ENCODE measurements around the gene PRKAB1.
"Not testable (repeated sequence)": the region's sequence is repeated elsewhere in the genome, so short reads cannot be mapped to it uniquely, and the experiment has no call there.

PRKAB1 gene

DNA sequence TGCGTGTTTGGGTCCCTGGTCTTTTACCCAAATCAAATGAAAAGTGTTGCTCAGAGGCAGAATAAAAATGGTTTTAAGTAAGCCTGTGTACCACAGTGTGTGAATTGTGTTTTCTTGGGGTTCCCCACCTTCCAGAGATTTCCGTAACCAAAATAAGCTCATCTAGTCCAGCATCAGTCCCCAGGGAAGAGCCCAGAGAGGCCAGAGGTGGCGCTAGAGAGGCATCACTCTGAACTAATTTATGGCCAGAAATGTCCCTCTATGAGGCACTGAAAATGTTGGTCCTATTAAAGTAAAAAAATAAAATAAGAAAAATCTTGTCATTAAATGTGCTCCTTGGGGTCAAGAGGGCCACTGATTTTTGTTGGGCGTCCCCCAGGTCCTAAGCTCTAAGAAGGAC, 24.9 kb upstream of the PRKAB1 start:
- Histone ChIP-seq H3K27me3 (ENCODE audit: control insufficient read depth, insufficient read depth, low read length) (no peaks in the 10 kb centered on the region), H3K36me3 (ENCODE audit: control insufficient read depth, insufficient read depth, low read length) (no peaks in the 10 kb centered on the region), H3K4me3 (ENCODE audit: low read length) (no peak overlapping the region), H3K9ac (ENCODE audit: low read length) (no peak overlapping the region), H3K9me3 (ENCODE audit: control insufficient read depth, low read length) (no peaks in the 10 kb centered on the region), H3K4me1 (ENCODE audit: control insufficient read depth, insufficient read depth, low read length) (no peaks in the 10 kb centered on the region)

DNA sequence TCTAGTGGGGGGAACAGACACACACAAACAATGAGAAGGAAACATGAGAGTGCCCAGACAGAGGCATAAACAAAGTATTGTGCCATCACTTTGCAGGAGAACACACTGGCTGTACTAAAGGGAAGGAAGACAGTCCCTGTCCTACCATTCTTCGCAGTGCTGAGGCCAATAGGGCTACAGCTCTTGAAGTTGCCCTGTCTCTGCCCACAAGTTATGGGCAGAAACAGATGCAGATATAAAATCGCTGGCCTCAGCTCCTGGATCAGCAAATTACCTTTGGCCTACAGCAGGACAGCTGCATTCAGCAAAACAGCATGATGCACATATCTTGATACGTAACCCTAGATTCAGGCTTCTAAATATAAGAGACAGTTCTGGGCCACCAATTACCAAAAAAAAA, 23.0 kb upstream of the PRKAB1 start:
- Histone ChIP-seq H3K27me3 (ENCODE audit: control insufficient read depth, insufficient read depth, low read length) (no peaks in the 10 kb centered on the region), H3K9ac (ENCODE audit: low read length) (no peak overlapping the region), H3K36me3 (ENCODE audit: control insufficient read depth, insufficient read depth, low read length) (no peaks in the 10 kb centered on the region), H3K9me3 (ENCODE audit: control insufficient read depth, low read length) (no peaks in the 10 kb centered on the region), H3K4me1 (ENCODE audit: control insufficient read depth, insufficient read depth, low read length) (no peaks in the 10 kb centered on the region), H3K4me3 (ENCODE audit: low read length) (no peak overlapping the region)

DNA sequence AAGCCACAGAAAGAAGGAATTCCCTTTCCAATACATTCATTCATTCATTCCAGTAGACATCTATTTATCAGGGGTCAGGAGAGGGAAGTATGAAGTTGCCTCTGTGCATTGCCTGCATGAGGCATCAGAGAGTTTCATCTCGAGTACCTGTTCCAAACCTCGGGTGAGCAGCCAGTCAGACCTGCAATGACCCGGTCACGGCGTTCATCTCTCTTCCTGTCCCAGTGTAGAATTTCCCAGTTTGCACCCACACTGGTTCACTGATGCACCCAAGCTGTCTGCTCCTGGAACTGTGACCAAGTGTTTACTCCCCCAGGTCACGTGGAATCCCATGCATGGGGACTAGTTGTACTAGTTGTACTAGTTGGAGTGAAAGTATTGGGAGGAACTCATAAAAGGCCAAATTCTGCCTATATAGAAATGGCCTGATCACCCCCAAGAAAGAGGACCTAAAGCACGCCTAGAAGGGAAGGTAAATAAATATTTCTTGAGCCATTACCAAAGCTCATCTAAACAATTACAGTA, 22.3 kb upstream of the PRKAB1 start:
- no peaks in the 10 kb centered on the region for H3K27me3 ChIP-seq (ENCODE audit: control insufficient read depth, insufficient read depth, low read length)
- no peak overlapping the region for H3K9ac ChIP-seq (ENCODE audit: low read length)
- H3K4me3 ChIP-seq (ENCODE audit: low read length) = no peak overlapping the region
- H3K9me3 ChIP-seq (ENCODE audit: control insufficient read depth, low read length) = no peaks in the 10 kb centered on the region
- H3K36me3 ChIP-seq (ENCODE audit: control insufficient read depth, insufficient read depth, low read length) = no peaks in the 10 kb centered on the region
- H3K4me1 ChIP-seq (ENCODE audit: control insufficient read depth, insufficient read depth, low read length) = no peaks in the 10 kb centered on the region

DNA sequence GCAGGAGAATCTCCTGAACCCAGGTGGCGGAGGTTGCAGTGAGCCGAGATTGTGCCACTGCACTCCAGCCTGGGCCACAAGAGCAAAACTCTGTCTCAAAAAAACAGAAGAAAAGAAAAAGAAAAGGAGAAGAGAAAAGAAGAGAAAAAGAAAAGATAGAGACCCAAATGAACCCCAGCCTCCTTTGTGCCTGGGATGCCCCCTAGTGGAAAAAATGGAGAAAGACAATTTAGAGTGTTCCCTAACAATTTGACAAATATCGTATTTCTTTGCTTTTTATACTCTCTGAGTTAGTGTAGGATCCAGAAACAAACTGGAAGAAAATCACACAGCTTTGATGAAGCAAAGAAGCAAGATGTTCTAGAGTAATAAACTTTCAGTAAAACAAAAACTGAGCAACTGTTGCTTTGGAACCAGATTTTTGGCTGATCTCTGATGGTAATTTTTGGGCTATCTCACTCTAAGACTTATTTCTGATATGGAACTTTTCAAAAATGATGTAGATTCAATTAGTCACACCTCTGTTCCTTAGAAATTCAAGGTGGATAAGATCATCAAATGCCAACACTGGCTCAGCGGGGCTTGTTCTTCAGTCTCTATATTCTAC, 18.6 kb upstream of the PRKAB1 start:
- H3K36me3 ChIP-seq (ENCODE audit: control insufficient read depth, insufficient read depth, low read length) = no peaks in the 10 kb centered on the region
- no peaks in the 10 kb centered on the region for H3K9me3 ChIP-seq (ENCODE audit: control insufficient read depth, low read length)
- H3K9ac ChIP-seq (ENCODE audit: low read length) = no peak overlapping the region
- no peaks in the 10 kb centered on the region for H3K4me1 ChIP-seq (ENCODE audit: control insufficient read depth, insufficient read depth, low read length)
- no peak overlapping the region for H3K4me3 ChIP-seq (ENCODE audit: low read length)
- H3K27me3 ChIP-seq (ENCODE audit: control insufficient read depth, insufficient read depth, low read length) = no peaks in the 10 kb centered on the region

DNA sequence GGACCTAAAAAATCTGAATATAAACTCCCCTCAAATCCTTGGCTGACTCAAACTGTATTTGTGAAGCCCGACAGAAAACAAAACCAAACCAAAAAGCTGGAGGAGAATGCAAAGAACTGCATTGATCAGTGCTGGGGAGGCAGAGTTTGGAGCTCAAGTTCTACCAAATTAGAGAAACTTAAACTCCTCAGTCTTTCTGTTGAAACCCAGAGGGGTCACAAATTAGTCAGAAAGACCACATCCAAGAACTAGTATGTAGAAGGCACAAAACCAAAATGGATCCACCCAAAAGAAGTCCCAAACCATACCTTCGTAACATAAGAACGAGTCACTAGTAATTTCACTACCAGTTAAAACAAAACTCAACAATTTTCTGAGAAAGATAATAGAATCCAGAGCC, 15.3 kb upstream of the PRKAB1 start:
- H3K9me3 ChIP-seq (ENCODE audit: control insufficient read depth, low read length) = no peaks in the 10 kb centered on the region
- H3K4me1 ChIP-seq (ENCODE audit: control insufficient read depth, insufficient read depth, low read length) = no peaks in the 10 kb centered on the region
- no peak overlapping the region for H3K4me3 ChIP-seq (ENCODE audit: low read length)
- H3K36me3 ChIP-seq (ENCODE audit: control insufficient read depth, insufficient read depth, low read length) = no peaks in the 10 kb centered on the region
- no peaks in the 10 kb centered on the region for H3K27me3 ChIP-seq (ENCODE audit: control insufficient read depth, insufficient read depth, low read length)
- no peak overlapping the region for H3K9ac ChIP-seq (ENCODE audit: low read length)

GRCh38 chr12:119657001-119657400, 10.9 kb upstream of the PRKAB1 start:
- not testable (repeated sequence) for H3K36me3 ChIP-seq (ENCODE audit: control insufficient read depth, insufficient read depth, low read length); H3K9me3 ChIP-seq (ENCODE audit: control insufficient read depth, low read length); H3K27me3 ChIP-seq (ENCODE audit: control insufficient read depth, insufficient read depth, low read length); H3K4me1 ChIP-seq (ENCODE audit: control insufficient read depth, insufficient read depth, low read length); H3K4me3 ChIP-seq (ENCODE audit: low read length); H3K9ac ChIP-seq (ENCODE audit: low read length)

DNA sequence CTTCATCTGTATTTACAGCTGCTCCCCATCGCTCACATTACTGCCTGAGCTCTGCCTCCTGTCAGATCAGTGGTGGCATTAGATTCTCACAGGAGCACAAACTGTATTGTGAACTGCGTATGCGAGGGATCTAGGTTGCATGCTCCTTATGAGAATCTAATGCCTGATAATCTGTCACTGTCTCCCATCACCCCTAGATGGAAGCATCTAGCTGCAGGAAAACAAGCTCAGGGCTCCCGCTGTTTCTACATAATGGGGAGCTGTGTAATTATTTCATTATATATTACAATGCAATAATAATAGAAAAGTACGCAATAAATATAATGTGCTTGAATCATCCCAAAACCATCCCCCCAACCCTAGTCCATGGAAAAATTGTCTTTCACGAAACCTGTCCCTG, 9.8 kb upstream of the PRKAB1 start:
- not testable (repeated sequence) for H3K4me3 ChIP-seq (ENCODE audit: low read length); H3K9ac ChIP-seq (ENCODE audit: low read length); H3K36me3 ChIP-seq (ENCODE audit: control insufficient read depth, insufficient read depth, low read length); H3K27me3 ChIP-seq (ENCODE audit: control insufficient read depth, insufficient read depth, low read length); H3K9me3 ChIP-seq (ENCODE audit: control insufficient read depth, low read length); H3K4me1 ChIP-seq (ENCODE audit: control insufficient read depth, insufficient read depth, low read length)

DNA sequence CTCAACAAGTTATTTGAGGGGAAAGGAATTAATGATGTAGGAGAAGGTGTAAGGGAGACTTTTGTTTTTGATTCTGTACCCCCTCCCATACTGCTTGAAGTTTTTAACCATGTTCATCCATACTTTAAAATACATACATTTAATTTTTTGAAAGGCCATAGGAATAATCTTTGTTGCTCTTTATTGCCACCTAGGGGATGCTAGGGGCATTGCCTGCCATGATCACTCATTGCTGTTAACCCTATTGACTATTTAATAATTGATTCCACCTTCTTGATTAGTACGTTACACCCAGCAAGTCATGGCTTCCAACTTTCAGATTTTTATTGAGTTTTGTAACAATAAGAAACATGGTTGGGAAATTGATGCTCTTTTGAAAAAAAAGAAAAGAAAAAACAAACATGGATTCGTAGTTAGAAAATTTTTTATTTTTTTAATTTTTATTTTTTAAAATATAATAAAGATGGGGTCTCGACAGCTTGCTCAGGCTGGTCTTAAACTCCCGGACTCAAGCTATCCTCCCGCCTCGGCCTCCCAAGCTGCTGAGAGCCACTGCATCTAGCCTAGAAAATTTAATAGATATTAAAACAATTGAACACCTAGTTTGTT, 8.5 kb upstream of the PRKAB1 start:
- Histone ChIP-seq H3K9me3 (ENCODE audit: control insufficient read depth, low read length) (no peaks in the 10 kb centered on the region), H3K9ac (ENCODE audit: low read length) (no peak overlapping the region), H3K27me3 (ENCODE audit: control insufficient read depth, insufficient read depth, low read length) (no peaks in the 10 kb centered on the region), H3K36me3 (ENCODE audit: control insufficient read depth, insufficient read depth, low read length) (no peaks in the 10 kb centered on the region), H3K4me3 (ENCODE audit: low read length) (no peak overlapping the region), H3K4me1 (ENCODE audit: control insufficient read depth, insufficient read depth, low read length) (no peaks in the 10 kb centered on the region)

- no peak overlapping the region for H3K4me3 ChIP-seq (ENCODE audit: low read length)
- H3K9ac ChIP-seq (ENCODE audit: low read length) = no peak overlapping the region
- no peaks in the 10 kb centered on the region for H3K27me3 ChIP-seq (ENCODE audit: control insufficient read depth, insufficient read depth, low read length)
- no peaks in the 10 kb centered on the region for H3K4me1 ChIP-seq (ENCODE audit: control insufficient read depth, insufficient read depth, low read length)
- no peaks in the 10 kb centered on the region for H3K36me3 ChIP-seq (ENCODE audit: control insufficient read depth, insufficient read depth, low read length)
- H3K9me3 ChIP-seq (ENCODE audit: control insufficient read depth, low read length) = no peaks in the 10 kb centered on the region
Measured at GRCh38 chr12:119660076-119660475, 7.9 kb upstream of the PRKAB1 start.

GRCh38 chr12:119661882-119662281, 6.1 kb upstream of the PRKAB1 start:
- Histone ChIP-seq H3K27me3 (ENCODE audit: control insufficient read depth, insufficient read depth, low read length) (no peaks in the 10 kb centered on the region), H3K4me1 (ENCODE audit: control insufficient read depth, insufficient read depth, low read length) (no peaks in the 10 kb centered on the region), H3K36me3 (ENCODE audit: control insufficient read depth, insufficient read depth, low read length) (no peaks in the 10 kb centered on the region), H3K9ac (ENCODE audit: low read length) (no peak overlapping the region), H3K9me3 (ENCODE audit: control insufficient read depth, low read length) (no peaks in the 10 kb centered on the region), H3K4me3 (ENCODE audit: low read length) (no peak overlapping the region)

DNA sequence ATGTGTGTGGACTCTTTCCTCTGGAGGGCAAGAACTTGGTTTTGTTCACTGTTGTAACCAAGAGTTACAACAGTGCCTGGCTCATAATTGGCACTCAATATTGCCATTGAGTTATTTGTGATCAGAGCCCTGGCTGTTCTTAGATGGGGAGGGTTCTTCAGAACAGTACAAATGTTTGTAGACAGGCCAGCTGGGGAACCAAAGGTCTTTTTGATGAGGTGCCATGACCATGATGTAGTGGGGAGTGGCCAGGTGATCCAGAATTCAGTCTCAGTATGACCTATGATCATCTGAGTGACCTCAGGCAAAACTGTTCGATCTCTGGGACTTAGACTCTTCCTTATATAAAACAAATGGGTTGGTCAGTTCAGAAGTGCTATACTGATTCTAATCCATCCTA, 3.3 kb upstream of the PRKAB1 start:
- Histone ChIP-seq H3K27me3 (ENCODE audit: control insufficient read depth, insufficient read depth, low read length) (no peaks in the 10 kb centered on the region), H3K4me1 (ENCODE audit: control insufficient read depth, insufficient read depth, low read length) (peaks cover 8% of the 10 kb centered on the region), H3K36me3 (ENCODE audit: control insufficient read depth, insufficient read depth, low read length) (no peaks in the 10 kb centered on the region), H3K4me3 (ENCODE audit: low read length) (no peak overlapping the region), H3K9me3 (ENCODE audit: control insufficient read depth, low read length) (no peaks in the 10 kb centered on the region), H3K9ac (ENCODE audit: low read length) (no peak overlapping the region)

DNA sequence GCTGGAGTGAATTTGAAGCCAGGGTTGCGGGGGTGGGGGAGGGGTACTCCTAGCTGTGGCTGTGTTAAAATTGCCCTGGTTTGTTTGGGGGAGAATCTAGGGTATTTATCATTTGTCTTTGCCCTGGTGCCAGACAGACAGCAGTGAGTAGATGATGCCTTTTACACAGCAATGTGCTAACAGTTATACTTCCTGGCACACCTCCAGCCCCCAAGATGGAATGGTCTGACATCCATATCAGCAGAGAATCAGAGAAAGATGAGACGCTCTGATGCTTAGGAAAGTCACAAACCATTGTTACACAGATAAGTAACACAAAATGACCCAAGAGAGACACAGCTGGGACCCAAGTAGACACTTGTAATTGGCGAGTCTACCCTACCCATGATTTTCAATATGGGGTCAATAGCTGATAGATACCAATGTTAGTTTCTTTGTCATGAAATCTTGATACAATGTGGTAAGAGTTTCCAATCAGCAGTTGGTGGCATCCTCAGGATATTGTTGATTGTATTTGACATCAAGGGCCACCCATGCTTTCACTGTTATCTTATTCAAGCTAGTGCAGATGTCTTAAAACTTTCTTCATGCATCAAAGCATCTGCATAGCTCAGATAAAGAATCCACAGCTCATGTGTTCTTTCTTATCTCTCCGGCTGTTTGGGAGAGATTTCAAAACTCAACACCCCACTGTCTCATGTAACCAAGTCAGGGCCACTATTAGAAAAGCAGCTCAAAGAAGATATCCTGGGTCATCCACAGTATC, 2.6 kb upstream of the PRKAB1 start:
- no peaks in the 10 kb centered on the region for H3K9me3 ChIP-seq (ENCODE audit: control insufficient read depth, low read length)
- peaks cover 15% of the 10 kb centered on the region for H3K4me1 ChIP-seq (ENCODE audit: control insufficient read depth, insufficient read depth, low read length)
- no peak overlapping the region for H3K9ac ChIP-seq (ENCODE audit: low read length)
- H3K27me3 ChIP-seq (ENCODE audit: control insufficient read depth, insufficient read depth, low read length) = no peaks in the 10 kb centered on the region
- no peak overlapping the region for H3K4me3 ChIP-seq (ENCODE audit: low read length)
- no peaks in the 10 kb centered on the region for H3K36me3 ChIP-seq (ENCODE audit: control insufficient read depth, insufficient read depth, low read length)
